T-cell (primary cell): ENCODE results near the gene CHRND. TPM values are rescaled to one million over a fixed set of nuclear protein-coding genes. Genes with fewer than 3 reads are reported as not detected.

ENCODE experiments used
- ATAC-seq, 4 experiments: fragments of 200-7000 bp in 3 of 4; fragments of 150-1000 bp in 1 of 4; cut with Tn5 transposase; replicated peaks in 1 of 4; 1 replicate in 3 of 4; 2 replicates in 1 of 4; pipeline ENCODE4 v1.10.0; 2021; ENCODE audit warnings: moderate library complexity in 3 of 4, mild to moderate bottlenecking in 2 of 4, moderate number of reproducible peaks in 1 of 4
- CTCF ChIA-PET, 2 donors: fragments of 300-600 bp; sonication (Branson Sonifier 250); formaldehyde crosslinking; loops; one replicate each; lab custom pipeline; 2022; ENCODE audit warnings: antibody characterized with exemption in 2 of 2; lab: Charles Lee
- POLR2A ChIA-PET, 2 donors: fragments of 300-600 bp; sonication (Branson Sonifier 250); formaldehyde crosslinking; loops; one replicate each; lab custom pipeline; 2022; ENCODE audit warnings: antibody characterized with exemption in 2 of 2; lab: Charles Lee
- DNase-seq, 35 experiments: peaks; one replicate each; pipeline versions ENCODE4 v3.0.0 to v3.0.0-alpha.2; 2013 to 2023
- H3K27ac ChIP-seq: one replicate; pipeline ENCODE4 v1.5.1; 2013; ENCODE audit warnings: low read length
- H3K27me3 ChIP-seq, 2 experiments: replicated peaks in 1 of 2; 1 replicate in 1 of 2; 2 replicates in 1 of 2; pipeline versions ENCODE4 v1.6.1 to v1.7.0; 2013; ENCODE audit warnings: low read length in 1 of 2, mixed read lengths in 1 of 2; ENCODE audit not compliant: control insufficient read depth in 2 of 2, insufficient read depth in 2 of 2; ENCODE audit errors: extremely low read depth in 1 of 2
- H3K36me3 ChIP-seq, 2 donors: 1 replicate in 1 of 2; 2 replicates in 1 of 2; pipeline versions ENCODE4 v1.6.1 to v1.7.0; 2013; ENCODE audit warnings: low read length in 1 of 2; ENCODE audit not compliant: control insufficient read depth in 2 of 2, insufficient read depth in 1 of 2; ENCODE audit errors: extremely low read depth in 1 of 2
- H3K4me1 ChIP-seq, 2 experiments: 1 replicate in 1 of 2; 2 replicates in 1 of 2; pipeline versions ENCODE4 v1.6.1 to v1.7.0; 2013; ENCODE audit warnings: low read length in 2 of 2, mixed read lengths in 1 of 2; ENCODE audit not compliant: insufficient read depth in 2 of 2, control insufficient read depth in 1 of 2; ENCODE audit errors: extremely low read depth in 1 of 2
- H3K4me3 ChIP-seq, 2 donors: 1 replicate in 1 of 2; 2 replicates in 1 of 2; pipeline versions ENCODE4 v1.5.1 to v1.7.0; 2013; ENCODE audit warnings: mild to moderate bottlenecking in 2 of 2, low read length in 1 of 2, moderate library complexity in 1 of 2; ENCODE audit not compliant: control insufficient read depth in 1 of 2; ENCODE audit errors: extremely low read depth in 1 of 2
- H3K9me3 ChIP-seq: 2 replicates; pipeline ENCODE4 v1.7.0; 2013
- H3K27ac Mint-ChIP-seq, 2 donors: one replicate each; pipeline ENCODE4 v1.8.0; 2020 to 2021; ENCODE audit warnings: mild to moderate bottlenecking in 2 of 2, mixed read lengths in 2 of 2
- H3K27me3 Mint-ChIP-seq, 2 donors: one replicate each; pipeline ENCODE4 v1.8.0; 2021 to 2022; ENCODE audit warnings: mixed read lengths in 2 of 2
- H3K36me3 Mint-ChIP-seq: one replicate; pipeline ENCODE4 v1.8.0; 2021; ENCODE audit warnings: mixed read lengths
- H3K4me1 Mint-ChIP-seq, 3 donors: one replicate each; pipeline ENCODE4 v1.8.0; 2020 to 2022; ENCODE audit warnings: mixed read lengths in 3 of 3, mild to moderate bottlenecking in 1 of 3
- H3K4me3 Mint-ChIP-seq, 3 donors: one replicate each; pipeline ENCODE4 v1.8.0; 2020 to 2022; ENCODE audit warnings: mild to moderate bottlenecking in 3 of 3, mixed read lengths in 3 of 3, moderate library complexity in 3 of 3
- H3K9me3 Mint-ChIP-seq, 3 donors: one replicate each; pipeline ENCODE4 v1.8.0; 2020 to 2022; ENCODE audit warnings: mixed read lengths in 3 of 3
- WGBS: methylation state at CpG from one replicate; pipeline ENCODE4 v1.1.5; 2013; ENCODE audit warnings: missing lambda C conversion rate; ENCODE audit not compliant: insufficient coverage; 5-methylcytosine and 5-hydroxymethylcytosine counted together
- total RNA-seq, 35 experiments: library from RNA in 6 of 35; stranded (reverse) in 6 of 35; fragments of 120-200 nt in 1 of 35; gene quantifications; one replicate each; pipeline versions ENCODE4 v1.2.1 to v1.2.4 and lab custom pipeline; 2013 to 2026

CHRND gene
- total RNA-seq, 5 donors from 2014 or later (not counting 1 experiment from before 2014, with no cell fraction given) = not detected

DNA sequence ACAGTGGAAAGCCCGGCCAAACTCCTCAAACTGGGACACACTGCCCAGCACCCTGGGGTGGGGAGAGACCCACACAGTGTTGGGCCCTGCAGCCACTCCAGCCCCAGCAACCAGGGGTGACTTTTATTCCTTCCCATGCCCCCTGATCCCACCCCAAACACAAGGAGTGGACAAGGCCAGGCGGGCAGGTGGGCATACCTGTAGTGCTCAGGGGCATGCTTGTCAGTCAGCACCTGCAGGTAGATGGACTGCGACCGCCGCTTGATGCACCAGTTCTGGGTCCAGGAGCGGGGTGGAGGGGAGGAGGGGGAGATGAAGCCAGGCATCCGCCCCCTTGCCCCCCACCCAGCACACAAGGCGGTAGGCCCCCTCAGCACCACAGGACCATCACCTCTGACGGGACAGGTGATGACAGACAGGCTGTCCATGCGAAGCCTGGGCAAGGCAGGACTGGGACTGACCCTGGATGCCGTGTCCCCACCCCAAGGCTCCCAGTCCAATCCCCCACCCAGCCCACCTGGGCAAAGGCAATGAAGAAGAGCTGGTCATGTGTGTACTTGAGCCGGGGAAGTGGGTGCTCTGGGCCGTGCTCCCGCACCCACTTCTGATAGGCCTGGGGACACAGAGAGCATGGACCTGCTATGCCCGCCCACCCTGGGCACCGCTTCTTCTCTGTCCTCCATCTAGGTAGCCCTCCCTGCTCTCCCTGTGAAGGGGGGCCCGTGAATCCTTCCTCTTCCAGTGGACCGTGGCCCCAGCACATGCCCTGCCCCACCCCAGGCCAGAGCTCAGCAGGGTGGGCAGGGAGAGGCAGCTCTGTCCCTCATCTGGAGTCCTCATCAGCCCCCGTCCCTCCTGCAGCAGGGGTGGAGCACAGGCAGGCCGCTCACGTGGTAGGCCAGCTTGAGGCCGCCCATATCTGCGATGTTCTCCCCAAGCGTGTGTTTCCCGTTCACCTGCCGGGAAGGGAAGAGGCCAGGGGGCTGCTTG is 45.5 kb upstream of the CHRND start:
- ChIA-PET POLR2A (no interaction called here), CTCF (no interaction called here)
- Mint-ChIP-seq H3K4me1 (peaks cover 0 to 6% (median 5%) of the 10 kb centered on the region in 3 donors), H3K9me3 (no peaks in the 10 kb centered on the region), H3K36me3 (no peaks in the 10 kb centered on the region), H3K27me3 (peaks cover 16 to 38% of the 10 kb centered on the region in 2 donors), H3K27ac (no peak overlapping the region), H3K4me3 (no peak overlapping the region)
- Histone ChIP-seq H3K36me3 (no peaks in the 10 kb centered on the region), H3K27me3 (peaks cover 0 to 51% of the 10 kb centered on the region in 2 experiments), H3K4me3 (no peak overlapping the region), H3K27ac (no peak overlapping the region), H3K9me3 (no peaks in the 10 kb centered on the region), H3K4me1 (no peaks in the 10 kb centered on the region)
- ATAC-seq (no peak), DNase-seq (peak in 1 of 35 experiments; percentile 1)
- 76% methylated on average over 13 of the region's 26 CpGs for WGBS

DNA sequence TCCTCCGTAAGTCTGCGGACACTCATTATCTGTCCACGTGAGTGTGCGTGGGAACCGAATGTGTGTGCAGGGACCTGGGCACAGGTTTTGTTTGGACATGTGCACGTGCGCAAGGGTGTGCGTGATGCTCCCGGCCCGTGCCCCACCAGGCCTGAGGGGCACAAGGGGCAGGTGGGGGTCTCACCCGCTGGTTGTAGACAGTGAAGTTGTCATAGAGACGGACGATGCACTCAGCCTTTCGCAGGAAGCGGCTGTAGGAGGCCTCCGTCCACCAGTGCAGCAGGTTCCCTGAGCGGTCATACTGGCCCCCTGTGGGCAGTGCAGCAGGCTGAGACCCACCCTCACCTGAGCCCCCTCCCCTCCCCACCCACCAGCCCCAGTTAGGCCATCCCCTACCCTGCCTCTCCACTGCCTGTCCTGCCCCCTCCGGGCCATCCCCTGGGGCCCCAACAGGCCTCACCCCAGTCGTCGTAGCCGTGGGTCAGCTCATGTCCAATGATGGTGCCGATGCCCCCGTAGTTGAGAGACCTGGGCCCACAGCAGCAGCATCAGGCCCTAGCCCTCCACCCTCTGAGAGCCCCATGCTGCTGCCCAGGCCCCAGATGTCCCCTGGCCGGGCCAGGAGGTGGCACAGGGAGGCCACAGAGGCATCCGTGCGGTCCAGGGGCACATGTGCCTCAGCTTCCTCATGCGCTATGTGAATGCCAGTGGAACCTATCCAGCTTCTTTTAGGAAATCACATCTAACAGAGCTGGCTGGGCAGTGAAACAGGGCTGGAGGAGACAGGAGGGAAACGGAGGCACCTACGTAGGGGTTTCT is 44.4 kb upstream of the CHRND start:
- peak overlapping the region in 1 of 2 donors; percentile 39 for H3K27ac Mint-ChIP-seq

DNA sequence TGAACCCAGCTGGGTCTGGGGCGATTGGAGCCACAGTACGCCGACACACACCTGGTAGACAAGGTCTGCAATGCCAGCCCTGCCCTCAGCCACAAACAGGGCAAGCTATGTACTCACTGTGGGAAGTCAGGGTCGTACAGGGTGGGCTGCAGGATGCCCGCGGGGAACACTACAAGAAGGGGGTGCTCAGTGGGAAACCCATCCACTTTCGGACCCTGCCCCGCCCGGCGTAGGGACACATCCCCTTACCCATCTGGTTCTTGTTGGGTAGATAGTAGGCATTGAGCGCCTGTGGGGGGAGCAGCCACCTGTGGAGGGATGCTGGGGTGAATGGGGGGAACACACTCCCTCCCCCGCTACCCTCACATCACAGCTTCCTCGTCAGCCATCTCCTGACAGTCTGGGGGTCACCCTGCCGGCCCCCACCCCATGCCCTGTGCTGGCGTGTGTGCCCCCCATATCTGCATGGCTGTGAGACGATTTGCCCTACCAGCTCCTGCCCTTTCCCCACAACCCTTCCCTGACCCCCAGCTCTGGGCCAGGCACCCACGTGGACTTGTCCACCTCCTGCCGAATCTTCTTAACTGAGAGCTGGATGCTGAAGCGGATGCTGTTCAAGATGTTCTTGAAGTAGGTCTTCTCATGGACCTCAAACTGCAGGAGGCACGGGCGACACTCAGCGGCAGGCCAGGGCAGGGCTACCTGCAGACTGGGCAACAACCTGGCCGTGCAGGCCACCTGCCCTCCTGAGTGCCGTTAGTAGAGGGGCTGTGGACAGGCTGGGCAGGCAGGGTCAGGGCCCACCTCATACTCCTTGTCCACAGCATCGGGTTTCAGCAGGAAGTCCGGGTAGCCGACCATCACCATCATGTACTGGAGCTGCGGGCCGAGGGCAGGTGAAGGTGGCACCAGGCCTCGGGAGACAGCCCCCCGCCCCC is 43.4 kb upstream of the CHRND start:
- H3K4me3 Mint-ChIP-seq = no peak overlapping the region
- no peak for DNase-seq
- no peaks in the 10 kb centered on the region for H3K9me3 Mint-ChIP-seq
- Histone ChIP-seq H3K4me1 (peaks cover 0 to 7% of the 10 kb centered on the region in 2 experiments), H3K27me3 (peaks cover 0 to 52% of the 10 kb centered on the region in 2 experiments), H3K4me3 (no peak overlapping the region), H3K36me3 (no peaks in the 10 kb centered on the region), H3K27ac (no peak overlapping the region), H3K9me3 (no peaks in the 10 kb centered on the region)
- ChIA-PET CTCF (no interaction called here), POLR2A (no interaction called here)
- H3K36me3 Mint-ChIP-seq = no peaks in the 10 kb centered on the region
- no peak overlapping the region for H3K27ac Mint-ChIP-seq
- WGBS = 77% methylated on average over 15 of the region's 31 CpGs
- peaks cover 12 to 32% of the 10 kb centered on the region in 2 donors for H3K27me3 Mint-ChIP-seq
- peaks cover 0 to 9% (median 8%) of the 10 kb centered on the region in 3 donors for H3K4me1 Mint-ChIP-seq
- no peak for ATAC-seq

More for the DNA sequence above, 44.4 kb upstream of the CHRND start:
- no peak overlapping the region for H3K4me3 Mint-ChIP-seq
- Histone ChIP-seq H3K27ac (no peak overlapping the region), H3K36me3 (no peaks in the 10 kb centered on the region), H3K4me3 (no peak overlapping the region), H3K27me3 (peaks cover 0 to 47% of the 10 kb centered on the region in 2 experiments), H3K9me3 (no peaks in the 10 kb centered on the region), H3K4me1 (no peaks in the 10 kb centered on the region)
- 90% methylated on average over 22 of the region's 29 CpGs for WGBS
- H3K9me3 Mint-ChIP-seq = no peaks in the 10 kb centered on the region
- CTCF ChIA-PET = no interaction called here
- peaks cover 0 to 6% (median 5%) of the 10 kb centered on the region in 3 donors for H3K4me1 Mint-ChIP-seq
- H3K27me3 Mint-ChIP-seq = peaks cover 12 to 31% of the 10 kb centered on the region in 2 donors
- DNase-seq (peak in 1 of 35 experiments; percentile 4), ATAC-seq (no peak)
- H3K36me3 Mint-ChIP-seq = no peaks in the 10 kb centered on the region
- POLR2A ChIA-PET = no interaction called here

DNA sequence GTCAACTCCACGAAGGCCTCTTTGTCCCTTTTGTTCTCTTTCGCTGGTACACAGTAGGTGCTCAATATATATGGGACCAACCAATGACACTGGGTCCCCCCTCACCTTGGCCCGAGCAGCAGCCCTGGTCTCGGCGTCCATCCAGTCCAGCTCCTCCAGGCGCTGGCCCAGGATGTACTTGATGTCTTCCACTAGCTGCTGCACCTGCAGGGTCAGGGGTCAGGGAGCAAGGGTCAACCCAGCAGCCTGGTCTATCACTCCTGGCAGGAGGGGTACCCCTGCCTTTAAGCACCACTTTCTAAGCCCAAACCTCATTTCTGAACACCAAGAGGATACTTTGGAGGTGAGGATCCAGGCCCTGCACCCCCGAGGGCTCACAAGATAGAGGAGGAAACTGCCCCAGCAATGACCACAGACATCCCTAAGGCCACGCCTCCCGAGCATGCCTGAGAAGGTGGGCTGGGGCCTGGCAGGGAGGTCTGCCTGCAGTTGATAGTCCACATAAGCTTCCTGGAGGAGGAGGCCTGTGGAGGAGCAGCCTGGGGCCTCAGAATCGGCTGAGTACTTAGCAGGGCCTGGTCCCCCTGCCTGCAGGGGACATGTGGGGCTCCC is 42.5 kb upstream of the CHRND start:
- H3K27me3 ChIP-seq = peaks cover 0 to 55% of the 10 kb centered on the region in 2 experiments
- no peak overlapping the region for H3K27ac ChIP-seq
- Mint-ChIP-seq H3K27me3 (peaks cover 12 to 36% of the 10 kb centered on the region in 2 donors), H3K27ac (no peak overlapping the region), H3K4me3 (no peak overlapping the region), H3K36me3 (no peaks in the 10 kb centered on the region), H3K4me1 (peaks cover 0 to 9% (median 8%) of the 10 kb centered on the region in 3 donors), H3K9me3 (no peaks in the 10 kb centered on the region)
- peaks cover 0 to 10% of the 10 kb centered on the region in 2 experiments for H3K4me1 ChIP-seq
- 90% methylated on average over 8 of the region's 10 CpGs for WGBS
- H3K36me3 ChIP-seq = no peaks in the 10 kb centered on the region
- no peaks in the 10 kb centered on the region for H3K9me3 ChIP-seq
- no peak for DNase-seq
- no peak for ATAC-seq
- POLR2A ChIA-PET = no interaction called here
- no peak overlapping the region for H3K4me3 ChIP-seq
- CTCF ChIA-PET = no interaction called here

DNA sequence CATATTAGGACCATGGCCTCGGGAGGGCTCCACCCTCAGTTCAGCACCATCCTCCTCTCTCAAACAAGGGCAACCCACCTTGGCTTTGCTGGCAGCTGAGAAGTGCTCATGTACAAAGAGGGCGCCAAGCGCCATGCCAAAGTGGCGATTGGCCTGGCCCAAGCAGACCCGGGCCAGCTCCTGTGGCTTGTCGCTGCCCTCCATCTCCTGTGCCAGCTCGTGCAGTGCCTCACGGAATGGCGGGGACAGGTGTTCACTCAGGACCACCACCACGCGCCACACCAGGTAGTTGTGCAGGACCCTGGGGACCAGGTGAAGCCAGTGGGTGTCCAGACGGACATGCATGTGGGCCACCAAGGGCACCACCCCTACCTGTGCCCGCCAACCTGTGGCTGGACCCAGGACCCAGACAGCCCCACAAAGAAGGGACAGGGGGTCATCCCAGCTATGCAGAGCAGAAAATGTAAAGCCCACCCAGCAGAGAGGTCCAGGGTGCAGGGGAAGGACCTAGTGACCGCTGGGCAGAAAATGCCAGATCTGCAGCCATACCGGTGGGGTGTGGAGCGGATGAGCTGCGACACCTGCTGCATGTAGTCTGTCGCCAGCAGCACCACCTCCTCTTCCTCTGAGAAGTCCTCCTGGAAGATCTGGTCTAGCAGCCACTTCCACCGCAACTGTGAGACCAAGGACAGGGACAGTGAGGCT is 41.9 kb upstream of the CHRND start:
- no peaks in the 10 kb centered on the region for H3K9me3 ChIP-seq
- WGBS = 89% methylated on average over 19 of the region's 19 CpGs
- no peaks in the 10 kb centered on the region for H3K36me3 Mint-ChIP-seq
- H3K4me1 Mint-ChIP-seq = peaks cover 0 to 14% (median 12%) of the 10 kb centered on the region in 3 donors
- ChIA-PET CTCF (no interaction called here), POLR2A (no interaction called here)
- peaks cover 0 to 61% of the 10 kb centered on the region in 2 experiments for H3K27me3 ChIP-seq
- no peaks in the 10 kb centered on the region for H3K36me3 ChIP-seq
- DNase-seq = no peak
- ATAC-seq = no peak
- H3K27ac ChIP-seq = no peak overlapping the region
- H3K4me1 ChIP-seq = peaks cover 0 to 10% of the 10 kb centered on the region in 2 experiments
- H3K4me3 Mint-ChIP-seq = peak overlapping the region in 1 of 3 donors; percentile 58
- H3K27me3 Mint-ChIP-seq = peaks cover 18 to 43% of the 10 kb centered on the region in 2 donors
- H3K4me3 ChIP-seq = no peak overlapping the region
- no peak overlapping the region for H3K27ac Mint-ChIP-seq
- no peaks in the 10 kb centered on the region for H3K9me3 Mint-ChIP-seq
